GM23338 (cell line): ENCODE measurements around the gene PMCH. TPM values are rescaled to one million over a fixed set of nuclear protein-coding genes. Genes with fewer than 3 reads are reported as not detected.

Experiments used
- polyA plus RNA-seq: library from polyadenylated mRNA; unstranded; fragments of >200 nt; fragmentation: Nextera tagmentation; extraction: Ambion mirVana; gene quantifications from 2 replicates; pipeline ENCODE4 v1.2.1, GENCODE V29; 2016
- small RNA-seq: library from RNA; depleted of rRNA; stranded (forward); fragments of <200 nt; gene quantifications from one replicate; pipeline ENCODE3, GENCODE V24; 2014; ENCODE audit warnings: low replicate concordance
- total RNA-seq: library from RNA; depleted of rRNA; stranded (reverse); fragments of >200 nt; shearing (Covaris generic); gene quantifications from 2 replicates; pipeline ENCODE4 v1.2.3, GENCODE V29; 2014; rRNA removed

The PMCH gene
- total and polyA plus RNA-seq, 2 experiments from 2014 or later, result 1.1 TPM; not detected in 1

Small RNA genes lying within 50 kb of the gene (small RNA-seq; reads per million reads assigned to genes)
- not detected for gene RN7SL793P

Other genes with a start within 250 kb of the PMCH start
- gene WASHC3, start 135.8 kb downstream of the PMCH start, total RNA-seq, result 6.6 and 7.5 TPM in 2 replicates
- gene WASHC3, start 135.8 kb downstream of the PMCH start, polyA plus RNA-seq, result 18.4 and 24.6 TPM in 2 replicates
- gene NUP37, start 77.7 kb downstream of the PMCH start, total RNA-seq, result 79.4 and 105 TPM in 2 replicates
- gene NUP37, start 77.7 kb downstream of the PMCH start, polyA plus RNA-seq, result 63.3 and 68.7 TPM in 2 replicates
- gene PARPBP, start 77.7 kb downstream of the PMCH start, total RNA-seq, result 44.6 and 44.8 TPM in 2 replicates
- 31.7 and 37.3 TPM in 2 replicates for gene PARPBP, start 77.7 kb downstream of the PMCH start, polyA plus RNA-seq